Cortex of kidney (tissue), 1 donor: ENCODE results near the gene SHISA9.

Experiments used
- DNase-seq: peaks from one replicate; lab custom pipeline; 2025; lab: John Stamatoyannopoulos, UW

Gene SHISA9

GRCh38 chr16:13178318-13178717 lies 276.9 kb downstream of the SHISA9 start:
- DNase-seq, result no peak

- DNase-seq, result no peak
Observed at GRCh38 chr16:13181432-13181831, 280.0 kb downstream of the SHISA9 start.

- no peak for DNase-seq
Observed at GRCh38 chr16:13186813-13187212, 285.4 kb downstream of the SHISA9 start.

GRCh38 chr16:13189250-13189649 lies 287.9 kb downstream of the SHISA9 start:
- no peak for DNase-seq

GRCh38 chr16:13193721-13194120 lies 292.3 kb downstream of the SHISA9 start:
- DNase-seq, result no peak

GRCh38 chr16:13194766-13195165 lies 293.4 kb downstream of the SHISA9 start:
- no peak for DNase-seq

- DNase-seq, result no peak
Observed at GRCh38 chr16:13203725-13204124, 302.3 kb downstream of the SHISA9 start.

- no peak for DNase-seq
Observed at GRCh38 chr16:13205352-13205751, 304.0 kb downstream of the SHISA9 start.

- DNase-seq, result no peak
Observed at GRCh38 chr16:13206606-13207005, 305.2 kb downstream of the SHISA9 start.

- DNase-seq, result no peak
Observed at GRCh38 chr16:13207151-13207550, 305.8 kb downstream of the SHISA9 start.

GRCh38 chr16:13223666-13224065 lies 322.3 kb downstream of the SHISA9 start:
- DNase-seq, result no peak

GRCh38 chr16:13229039-13229438 lies 327.6 kb downstream of the SHISA9 start:
- DNase-seq, result no peak

- no peak for DNase-seq
Observed at GRCh38 chr16:13231365-13231764, 330.0 kb downstream of the SHISA9 start.

- DNase-seq, result no peak
Observed at GRCh38 chr16:13234999-13235398, 333.6 kb downstream of the SHISA9 start.

GRCh38 chr16:13236308-13236707 lies 334.9 kb downstream of the SHISA9 start:
- DNase-seq, result no peak

GRCh38 chr16:13238182-13238581 lies 336.8 kb downstream of the SHISA9 start:
- no peak for DNase-seq

GRCh38 chr16:13242201-13242600 lies 340.8 kb downstream of the SHISA9 start:
- DNase-seq, result no peak

- no peak for DNase-seq
Observed at GRCh38 chr16:13244770-13245169, 343.4 kb downstream of the SHISA9 start.

GRCh38 chr16:13245713-13246377 lies 344.4 kb downstream of the SHISA9 start:
- no peak for DNase-seq

GRCh38 chr16:13254998-13255614 lies 353.7 kb downstream of the SHISA9 start:
- DNase-seq, result no peak

- DNase-seq, result no peak
Observed at GRCh38 chr16:13262270-13263090, 361.1 kb downstream of the SHISA9 start.

GRCh38 chr16:13264749-13265552 lies 363.6 kb downstream of the SHISA9 start:
- DNase-seq, result no peak
